Heart left ventricle (tissue), 13 donors: Measurements from ENCODE around the gene NTHL1.

Source experiments
- POLR2A ChIP-seq, 2 donors: fragments of 450-650 bp; IDR thresholded peaks; one replicate each; pipeline ENCODE4 v1.6.1; 2017; ENCODE audit warnings: antibody characterized with exemption in 2 of 2, mild to moderate bottlenecking in 2 of 2, moderate library complexity in 2 of 2
- TF ChIP-seq, protein P1 (sequence below), 12 donors: fragments of 200-600 bp; sonication (generic) in 4 of 12; IDR thresholded peaks; one replicate each; pipeline versions ENCODE4 v1.5.0 to v1.8.0; 2018 to 2022; ENCODE audit warnings: antibody characterized with exemption in 12 of 12, mild to moderate bottlenecking in 5 of 12
- donor health status: ischemic (EF 13 %, LVEDD 7.1; RV severe dilation, severe dysfunction).
- donor health status: DM: no; HTN: yes; CAD: no.
- donor health status: DM: no; HTN: no; CAD: no.
- donor health status: ischemic (EF 25% LVEDD 6.9; RV normal size, moderate dysfunction).
- donor health status: ischemic (EF 25% LVEDD 5.7; RV mildly dilated, moderate dysfunction).
- donor health status: ischemic (EF 35%, LVEDD 5.7; RV mildly dilated, moderate dysfunction).
- donor health status: nonischemic (EF 11% LVEDD 7.7; RV severe dilation, severe dysfunction).
- donor health status: DM: yes; HTN: yes; CAD: no.
- donor health status: PGD.
- donor health status: ischemic (EF 29% LVEDD 5.4; RV normal size, mild dysfunction).
- donor health status: nonischemic (EF 23%, LVEDD 6.1; RV moderate dilation, normal function).

DNA sequence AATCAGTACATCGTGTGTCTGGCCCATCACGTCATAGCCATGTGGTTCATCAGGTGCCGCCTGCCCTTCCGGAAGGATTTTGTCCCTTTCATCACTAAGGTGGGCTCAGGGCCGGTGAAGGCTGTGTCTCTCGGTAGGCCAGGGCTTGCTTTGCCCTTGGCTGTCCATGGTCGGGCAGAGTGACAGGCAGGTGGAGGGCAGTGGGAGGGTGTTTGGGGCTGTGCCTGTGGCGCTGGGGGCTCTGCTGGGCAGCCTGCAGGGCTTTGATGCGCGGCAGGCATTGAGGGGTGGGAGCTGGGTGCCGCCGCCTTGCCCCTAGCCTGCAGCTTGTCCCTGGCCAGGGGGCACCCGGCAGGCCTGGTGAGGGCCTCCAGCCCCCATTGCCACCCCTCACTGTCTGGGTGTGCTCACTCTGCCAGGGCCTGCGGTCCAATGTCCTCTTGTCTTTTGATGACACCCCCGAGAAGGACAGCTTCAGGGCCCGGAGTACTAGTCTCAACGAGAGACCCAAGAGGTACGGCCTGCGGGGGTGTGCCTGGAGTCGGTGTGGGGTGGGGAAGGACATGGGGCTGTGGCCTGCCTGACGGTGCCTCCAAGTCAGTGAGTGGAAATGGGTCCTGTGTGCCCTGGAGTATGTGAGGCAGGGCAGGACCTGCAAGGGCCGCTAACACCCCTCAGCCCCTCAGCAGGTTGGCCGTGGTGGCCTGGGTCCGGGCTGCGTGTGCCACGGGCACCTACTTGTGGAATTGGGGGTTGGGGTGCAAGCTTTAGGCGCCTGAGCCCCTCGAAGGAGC, 28.6 kb upstream of the NTHL1 start:
- TF ChIP-seq POLR2A (IDR thresholded peaks at IDR 0.05) = no peak
- TF ChIP-seq, protein P1, sequence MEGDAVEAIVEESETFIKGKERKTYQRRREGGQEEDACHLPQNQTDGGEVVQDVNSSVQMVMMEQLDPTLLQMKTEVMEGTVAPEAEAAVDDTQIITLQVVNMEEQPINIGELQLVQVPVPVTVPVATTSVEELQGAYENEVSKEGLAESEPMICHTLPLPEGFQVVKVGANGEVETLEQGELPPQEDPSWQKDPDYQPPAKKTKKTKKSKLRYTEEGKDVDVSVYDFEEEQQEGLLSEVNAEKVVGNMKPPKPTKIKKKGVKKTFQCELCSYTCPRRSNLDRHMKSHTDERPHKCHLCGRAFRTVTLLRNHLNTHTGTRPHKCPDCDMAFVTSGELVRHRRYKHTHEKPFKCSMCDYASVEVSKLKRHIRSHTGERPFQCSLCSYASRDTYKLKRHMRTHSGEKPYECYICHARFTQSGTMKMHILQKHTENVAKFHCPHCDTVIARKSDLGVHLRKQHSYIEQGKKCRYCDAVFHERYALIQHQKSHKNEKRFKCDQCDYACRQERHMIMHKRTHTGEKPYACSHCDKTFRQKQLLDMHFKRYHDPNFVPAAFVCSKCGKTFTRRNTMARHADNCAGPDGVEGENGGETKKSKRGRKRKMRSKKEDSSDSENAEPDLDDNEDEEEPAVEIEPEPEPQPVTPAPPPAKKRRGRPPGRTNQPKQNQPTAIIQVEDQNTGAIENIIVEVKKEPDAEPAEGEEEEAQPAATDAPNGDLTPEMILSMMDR (IDR thresholded peaks at IDR 0.05) = no peak
